ENCODE measurements around the gene ALKBH5.

DNA sequence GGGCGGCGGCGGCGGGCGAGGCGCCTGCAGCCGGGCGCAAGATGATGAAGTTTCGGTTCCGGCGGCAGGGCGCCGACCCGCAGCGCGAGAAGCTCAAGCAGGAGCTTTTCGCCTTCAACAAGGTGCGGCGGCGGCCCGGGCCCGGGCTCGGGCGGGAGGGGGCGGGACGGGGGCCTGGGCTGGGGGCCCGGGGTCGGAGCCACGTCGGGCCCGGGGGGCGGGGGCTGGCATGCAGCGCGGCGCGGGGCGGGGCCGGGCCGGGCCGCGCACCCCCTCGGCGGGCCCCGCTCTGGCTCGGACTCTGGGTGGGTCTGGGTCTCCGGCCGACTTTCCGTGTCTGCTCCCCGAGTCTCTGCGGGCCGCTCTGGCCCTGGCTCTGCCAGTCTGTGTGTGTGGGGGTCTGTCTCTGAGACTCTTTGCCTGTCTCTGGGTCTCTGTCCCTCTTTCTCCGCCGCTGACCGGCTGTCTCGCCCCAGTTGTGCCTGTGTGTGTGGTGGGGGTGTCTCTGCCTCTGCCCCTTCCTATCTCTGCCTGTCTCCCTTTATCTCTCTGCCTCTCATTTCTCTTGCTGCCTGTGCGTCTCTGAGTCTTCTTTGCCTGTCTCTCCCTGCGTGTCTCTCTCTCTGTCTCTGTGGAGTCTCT is 42.1 kb downstream of the ALKBH5 start:
- no peak for TF ChIP-seq EZH2 (IDR thresholded peaks at IDR 0.05; ENCODE audit: insufficient read depth, low read length)
- TF ChIP-seq, protein P1, sequence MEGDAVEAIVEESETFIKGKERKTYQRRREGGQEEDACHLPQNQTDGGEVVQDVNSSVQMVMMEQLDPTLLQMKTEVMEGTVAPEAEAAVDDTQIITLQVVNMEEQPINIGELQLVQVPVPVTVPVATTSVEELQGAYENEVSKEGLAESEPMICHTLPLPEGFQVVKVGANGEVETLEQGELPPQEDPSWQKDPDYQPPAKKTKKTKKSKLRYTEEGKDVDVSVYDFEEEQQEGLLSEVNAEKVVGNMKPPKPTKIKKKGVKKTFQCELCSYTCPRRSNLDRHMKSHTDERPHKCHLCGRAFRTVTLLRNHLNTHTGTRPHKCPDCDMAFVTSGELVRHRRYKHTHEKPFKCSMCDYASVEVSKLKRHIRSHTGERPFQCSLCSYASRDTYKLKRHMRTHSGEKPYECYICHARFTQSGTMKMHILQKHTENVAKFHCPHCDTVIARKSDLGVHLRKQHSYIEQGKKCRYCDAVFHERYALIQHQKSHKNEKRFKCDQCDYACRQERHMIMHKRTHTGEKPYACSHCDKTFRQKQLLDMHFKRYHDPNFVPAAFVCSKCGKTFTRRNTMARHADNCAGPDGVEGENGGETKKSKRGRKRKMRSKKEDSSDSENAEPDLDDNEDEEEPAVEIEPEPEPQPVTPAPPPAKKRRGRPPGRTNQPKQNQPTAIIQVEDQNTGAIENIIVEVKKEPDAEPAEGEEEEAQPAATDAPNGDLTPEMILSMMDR (IDR thresholded peaks at IDR 0.05; ENCODE audit: insufficient read depth, low read depth, low read length) = no peak
